Activated T-helper 17 cell treated with anti-CD3 and anti-CD28 coated beads, Interleukin-2, amount 50 U/mL, for 72 hours (primary cell): ENCODE data around the gene MORF4L2. TPM values are rescaled to one million over a fixed set of nuclear protein-coding genes. Genes with fewer than 3 reads are reported as not detected.
"Not testable (repeated sequence)": the region's sequence is repeated elsewhere in the genome, so short reads cannot be mapped to it uniquely, and the experiment has no call there.

Source experiments
- ATAC-seq: fragments of 150-1000 bp; cut with Tn5 transposase; replicated peaks from 2 replicates; pipeline ENCODE4 v1.10.0; 2021; ENCODE audit warnings: mild to moderate bottlenecking, moderate library complexity
- H3K27ac Mint-ChIP-seq: one replicate; pipeline ENCODE4 v1.8.0; 2022; ENCODE audit warnings: mixed read lengths
- H3K27me3 Mint-ChIP-seq: one replicate; pipeline ENCODE4 v1.8.0; 2022; ENCODE audit warnings: mixed read lengths
- H3K36me3 Mint-ChIP-seq: one replicate; pipeline ENCODE4 v1.8.0; 2022; ENCODE audit warnings: low read depth, mild to moderate bottlenecking, mixed read lengths
- H3K4me1 Mint-ChIP-seq: one replicate; pipeline ENCODE4 v1.8.0; 2022; ENCODE audit warnings: mixed read lengths
- H3K4me3 Mint-ChIP-seq: one replicate; pipeline ENCODE4 v1.8.0; 2022; ENCODE audit warnings: mild to moderate bottlenecking, mixed read lengths
- H3K9me3 Mint-ChIP-seq: one replicate; pipeline ENCODE4 v1.8.0; 2022; ENCODE audit warnings: mixed read lengths
- total RNA-seq, 2 donors: library from RNA; stranded (reverse); gene quantifications; one replicate each; pipeline ENCODE4 v1.2.3, GENCODE V29; 2022

The MORF4L2 gene
- total RNA-seq, 2 donors from 2014 or later, result 181 to 247 TPM

- no peaks in the 10 kb centered on the region for H3K4me1 Mint-ChIP-seq
- H3K27me3 Mint-ChIP-seq, result peaks cover 8% of the 10 kb centered on the region
- no peak overlapping the region for H3K4me3 Mint-ChIP-seq
- no peaks in the 10 kb centered on the region for H3K9me3 Mint-ChIP-seq
- no peak for ATAC-seq
- H3K36me3 Mint-ChIP-seq, result no peaks in the 10 kb centered on the region
- H3K27ac Mint-ChIP-seq, result no peak overlapping the region
Measured at GRCh38 chrX:103658681-103659433, 27.6 kb downstream of the MORF4L2 start.

- not testable (repeated sequence) for H3K36me3 Mint-ChIP-seq, H3K27me3 Mint-ChIP-seq, H3K4me3 Mint-ChIP-seq, ATAC-seq, H3K4me1 Mint-ChIP-seq, H3K9me3 Mint-ChIP-seq, H3K27ac Mint-ChIP-seq
Measured at GRCh38 chrX:103657066-103657465, 29.4 kb downstream of the MORF4L2 start.

- Mint-ChIP-seq H3K9me3 (no peaks in the 10 kb centered on the region), H3K36me3 (no peaks in the 10 kb centered on the region), H3K27ac (no peak overlapping the region), H3K4me3 (no peak overlapping the region), H3K4me1 (no peaks in the 10 kb centered on the region), H3K27me3 (peaks cover 5% of the 10 kb centered on the region)
- ATAC-seq, result no peak
Measured at GRCh38 chrX:103656617-103657016, 29.9 kb downstream of the MORF4L2 start.

- peak; percentile 23 for ATAC-seq
- not testable (repeated sequence) for H3K9me3 Mint-ChIP-seq, H3K4me3 Mint-ChIP-seq, H3K27ac Mint-ChIP-seq, H3K4me1 Mint-ChIP-seq, H3K36me3 Mint-ChIP-seq, H3K27me3 Mint-ChIP-seq
Measured at GRCh38 chrX:103655230-103656000, 31.1 kb downstream of the MORF4L2 start.

GRCh38 chrX:103651151-103651773 lies 35.2 kb downstream of the MORF4L2 start:
- Mint-ChIP-seq H3K4me1 (no peaks in the 10 kb centered on the region), H3K9me3 (no peaks in the 10 kb centered on the region), H3K27ac (no peak overlapping the region), H3K27me3 (no peaks in the 10 kb centered on the region), H3K36me3 (no peaks in the 10 kb centered on the region), H3K4me3 (no peak overlapping the region)
- ATAC-seq, result no peak

- H3K27ac Mint-ChIP-seq, result no peak overlapping the region
- H3K4me3 Mint-ChIP-seq, result no peak overlapping the region
- no peaks in the 10 kb centered on the region for H3K4me1 Mint-ChIP-seq
- peaks cover 3% of the 10 kb centered on the region for H3K27me3 Mint-ChIP-seq
- H3K9me3 Mint-ChIP-seq, result no peaks in the 10 kb centered on the region
- H3K36me3 Mint-ChIP-seq, result no peaks in the 10 kb centered on the region
- no peak for ATAC-seq
Measured at GRCh38 chrX:103647630-103648029, 38.9 kb downstream of the MORF4L2 start.

GRCh38 chrX:103644125-103644524 lies 42.4 kb downstream of the MORF4L2 start:
- Mint-ChIP-seq H3K27me3 (peaks cover 5% of the 10 kb centered on the region), H3K36me3 (no peaks in the 10 kb centered on the region), H3K4me3 (no peak overlapping the region), H3K27ac (no peak overlapping the region), H3K4me1 (no peaks in the 10 kb centered on the region), H3K9me3 (no peaks in the 10 kb centered on the region)
- ATAC-seq, result no peak

- Mint-ChIP-seq H3K27me3 (peaks cover 5% of the 10 kb centered on the region), H3K9me3 (no peaks in the 10 kb centered on the region), H3K4me3 (no peak overlapping the region), H3K4me1 (no peaks in the 10 kb centered on the region), H3K27ac (no peak overlapping the region), H3K36me3 (no peaks in the 10 kb centered on the region)
- no peak for ATAC-seq
Measured at GRCh38 chrX:103640401-103641155, 45.9 kb downstream of the MORF4L2 start.

- not testable (repeated sequence) for ATAC-seq, H3K4me3 Mint-ChIP-seq, H3K27me3 Mint-ChIP-seq, H3K27ac Mint-ChIP-seq, H3K9me3 Mint-ChIP-seq, H3K36me3 Mint-ChIP-seq, H3K4me1 Mint-ChIP-seq
Measured at GRCh38 chrX:103638479-103639346, 47.8 kb downstream of the MORF4L2 start.

GRCh38 chrX:103637604-103638338 lies 48.7 kb downstream of the MORF4L2 start:
- Mint-ChIP-seq H3K9me3 (no peaks in the 10 kb centered on the region), H3K27ac (no peak overlapping the region), H3K4me3 (no peak overlapping the region), H3K27me3 (peaks cover 2% of the 10 kb centered on the region), H3K36me3 (no peaks in the 10 kb centered on the region), H3K4me1 (no peaks in the 10 kb centered on the region)
- ATAC-seq, result peak; percentile 42

- no peaks in the 10 kb centered on the region for H3K36me3 Mint-ChIP-seq
- no peaks in the 10 kb centered on the region for H3K4me1 Mint-ChIP-seq
- no peak overlapping the region for H3K4me3 Mint-ChIP-seq
- no peaks in the 10 kb centered on the region for H3K27me3 Mint-ChIP-seq
- no peaks in the 10 kb centered on the region for H3K9me3 Mint-ChIP-seq
- H3K27ac Mint-ChIP-seq, result no peak overlapping the region
- ATAC-seq, result no peak
Measured at GRCh38 chrX:103635436-103635835, 51.1 kb downstream of the MORF4L2 start.

- Mint-ChIP-seq H3K4me1 (peaks cover 12% of the 10 kb centered on the region), H3K9me3 (no peaks in the 10 kb centered on the region), H3K27ac (no peak overlapping the region), H3K4me3 (no peak overlapping the region), H3K27me3 (no peaks in the 10 kb centered on the region), H3K36me3 (peaks cover 6% of the 10 kb centered on the region)
- ATAC-seq, result no peak
Measured at GRCh38 chrX:103631145-103631544, 55.4 kb downstream of the MORF4L2 start.

GRCh38 chrX:103630171-103630511 lies 56.4 kb downstream of the MORF4L2 start:
- peaks cover 6% of the 10 kb centered on the region for H3K36me3 Mint-ChIP-seq
- H3K9me3 Mint-ChIP-seq, result no peaks in the 10 kb centered on the region
- ATAC-seq, result no peak
- peaks cover 12% of the 10 kb centered on the region for H3K4me1 Mint-ChIP-seq
- H3K27me3 Mint-ChIP-seq, result no peaks in the 10 kb centered on the region
- H3K4me3 Mint-ChIP-seq, result peak overlapping the region; percentile 83
- peak overlapping the region; percentile 79 for H3K27ac Mint-ChIP-seq
